ENCODE measurements around the gene ADM5. TPM values are rescaled to one million over a fixed set of nuclear protein-coding genes. Genes with fewer than 3 reads are reported as not detected.

ADM5 gene
- total and polyA plus RNA-seq, 12 donors: 0.16 to 1.6 (median 0.48) TPM

- TF ChIP-seq CTCF (IDR thresholded peaks at IDR 0.05): no peak
- H3K27ac ChIP-seq: peak within 1 kb of the TSS; percentile 55 to 92 (median 89)
- WGBS, 2 donors: 0% methylated on average over 50 of the region's 50 CpGs
- H3K9me3 ChIP-seq: no peaks in the 10 kb centered on the region
- H3K27me3 ChIP-seq: no peaks in the 10 kb centered on the region
- intact Hi-C loops (cut with DNase I): loop anchor here in 4 of 10 donors (1.0 to 5.0 kb wide), 3 partner anchors 73 to 83 kb away; partner anchors contain the start of genes PRR12 (in 2 of the 4), NOSIP (in 1 of the 4) and PRRG2 (in 1 of the 4)
- ATAC-seq: peak; percentile 88 to 97 (median 94)
- H3K36me3 ChIP-seq: peaks cover 0 to 46% (median 8%) of the 10 kb centered on the region in 9 donors
- peaks cover 10 to 31% (median 19%) of the 10 kb centered on the region in 9 donors for H3K4me1 ChIP-seq
- peak within 1 kb of the TSS; percentile 50 to 94 (median 78) for H3K4me3 ChIP-seq
- DNase-seq: peak; percentile 97 to 98
Measured at GRCh38 chr19:49665351-49666119, 23.9 kb upstream of the ADM5 start, which contains the start of the genes BCL2L12 and IRF3. Gene BCL2L12, plus strand, starts transcription at chr19:49665933. Its CDS starts 760 bp downstream, at chr19:49666693. Gene IRF3, minus strand, starts transcription at chr19:49665857. Its CDS starts 1,019 bp downstream, at chr19:49664838.

GRCh38 chr19:49666120-49666444 lies 23.3 kb upstream of the ADM5 start:
- 0 to 1% methylated on average over 9 of the region's 9 CpGs for WGBS, 2 donors
- peak in 2 of 9 donors; percentile 10 to 15 for TF ChIP-seq CTCF (IDR thresholded peaks at IDR 0.05)
- ATAC-seq (peak in 1 of 8 donors; percentile 2), DNase-seq (no peak)
- Histone ChIP-seq H3K4me3 (peak overlapping the region; percentile 50 to 94 (median 78)), H3K27ac (peak overlapping the region in 9 of 10 donors; percentile 49 to 92 (median 91)), H3K9me3 (no peaks in the 10 kb centered on the region), H3K36me3 (peaks cover 0 to 42% (median 8%) of the 10 kb centered on the region in 9 donors), H3K4me1 (peaks cover 10 to 31% (median 19%) of the 10 kb centered on the region in 9 donors), H3K27me3 (no peaks in the 10 kb centered on the region)
- intact Hi-C loops (cut with DNase I): loop anchor here in 3 of 10 donors (5.0 kb wide), 2 partner anchors 74 to 84 kb away; partner anchors contain the start of genes PRR12 (in 2 of the 3), NOSIP (in 1 of the 3) and PRRG2 (in 1 of the 3)

GRCh38 chr19:49667473-49667872 lies 21.9 kb upstream of the ADM5 start:
- intact Hi-C loops (cut with DNase I): loop anchor here in 3 of 10 donors (5.0 kb wide), 2 partner anchors 75 to 85 kb away; partner anchors contain the start of genes PRR12 (in 2 of the 3), NOSIP (in 1 of the 3) and PRRG2 (in 1 of the 3)
- H3K27ac ChIP-seq: no peak overlapping the region
- peaks cover 10 to 38% (median 25%) of the 10 kb centered on the region in 9 donors for H3K4me1 ChIP-seq
- H3K36me3 ChIP-seq: peaks cover 0 to 28% (median 0%) of the 10 kb centered on the region in 9 donors
- WGBS, 2 donors: 88 to 91% methylated on average over 2 of the region's 2 CpGs
- TF ChIP-seq CTCF (IDR thresholded peaks at IDR 0.05): no peak
- DNase-seq (no peak), ATAC-seq (no peak)
- no peak overlapping the region for H3K4me3 ChIP-seq
- no peaks in the 10 kb centered on the region for H3K9me3 ChIP-seq
- H3K27me3 ChIP-seq: no peaks in the 10 kb centered on the region

- Histone ChIP-seq H3K27me3 (no peaks in the 10 kb centered on the region), H3K4me3 (no peak overlapping the region), H3K4me1 (peaks cover 7 to 23% (median 17%) of the 10 kb centered on the region in 9 donors), H3K27ac (no peak overlapping the region), H3K36me3 (peaks cover 0 to 20% (median 0%) of the 10 kb centered on the region in 9 donors), H3K9me3 (no peaks in the 10 kb centered on the region)
- 94 to 98% methylated on average over 3 of the region's 3 CpGs for WGBS, 2 donors
- intact Hi-C loops (cut with DNase I): loop anchor here in 3 of 10 donors (5.0 kb wide), 2 partner anchors 77 to 87 kb away; partner anchors contain the start of genes PRR12 (in 2 of the 3), NOSIP (in 1 of the 3) and PRRG2 (in 1 of the 3)
- TF ChIP-seq CTCF (IDR thresholded peaks at IDR 0.05): no peak
- DNase-seq: no peak
- ATAC-seq: no peak
Measured at GRCh38 chr19:49669516-49669915, 19.9 kb upstream of the ADM5 start.

All from heart right ventricle (tissue), 16 donors.